ENCODE results near the gene ALG6. TPM values are rescaled to one million over a fixed set of nuclear protein-coding genes. Genes with fewer than 3 reads are reported as not detected.

The ALG6 gene
- total and polyA plus RNA-seq, 2 experiments from 2014 or later: 8.4 to 14.3 TPM

DNA sequence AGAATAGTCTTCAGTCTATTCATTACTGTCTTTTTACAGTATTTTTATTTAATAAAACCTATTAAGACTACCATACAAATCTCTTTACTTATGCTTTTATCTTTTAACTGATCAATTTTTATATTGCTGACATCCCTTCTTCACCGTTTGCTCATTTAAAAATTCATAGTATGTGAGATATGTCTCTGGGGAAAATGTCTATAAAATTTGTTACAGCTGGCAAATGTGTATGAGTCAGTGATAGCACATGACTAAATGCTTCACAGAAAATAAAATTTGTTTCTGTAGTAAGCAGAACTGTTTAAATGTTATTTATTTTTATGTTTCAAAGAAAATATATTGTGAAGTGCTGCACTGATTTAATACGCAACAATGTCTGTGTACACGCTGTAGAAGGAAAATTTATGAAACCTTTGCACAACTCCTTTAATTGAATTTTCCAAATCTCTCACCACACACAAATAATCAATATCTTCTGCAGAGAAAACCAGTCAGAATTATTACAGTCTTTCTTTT, 81.4 kb downstream of the ALG6 start:
- no peaks in the 10 kb centered on the region for H3K9me3 ChIP-seq (ENCODE audit: low read depth)
- H3K27ac ChIP-seq: no peak overlapping the region
- in situ Hi-C loops (cut with MboI): no loop called here
- peaks cover 8% of the 10 kb centered on the region for H3K4me1 ChIP-seq (ENCODE audit: insufficient read depth)
- DNase-seq: peak; percentile 71
- H3F3A ChIP-seq (ENCODE audit: insufficient read depth): no peaks in the 10 kb centered on the region
- no peaks in the 10 kb centered on the region for H4K20me1 ChIP-seq (ENCODE audit: insufficient read depth)
- H3K4me2 ChIP-seq (ENCODE audit: unreplicated experiment): no peak overlapping the region
- WGBS, 2 experiments (ENCODE audit: low coverage in 1 of 2, low lambda C conversion rate in 2 of 2, missing lambda C conversion rate in 2 of 2): 46 to 54% methylated on average over 3 of the region's 3 CpGs
- no peaks in the 10 kb centered on the region for H3K9me2 ChIP-seq (ENCODE audit: insufficient read depth)
- H3K9ac ChIP-seq: no peak overlapping the region
- H3K4me3 ChIP-seq: no peak overlapping the region
- H2AFZ ChIP-seq: no peak overlapping the region
- no peaks in the 10 kb centered on the region for H3K27me3 ChIP-seq (replicated peaks; ENCODE audit: insufficient read depth)
- H3K79me2 ChIP-seq (ENCODE audit: insufficient read depth): no peaks in the 10 kb centered on the region
- H3K36me3 ChIP-seq (ENCODE audit: low read depth): no peaks in the 10 kb centered on the region
- TF ChIP-seq EZH2 (IDR thresholded peaks at IDR 0.05; ENCODE audit: insufficient read depth, poor library complexity, severe bottlenecking): no peak
- no peak for TF ChIP-seq EZH2phosphoT487 (IDR thresholded peaks at IDR 0.05; ENCODE audit: insufficient read depth, low read depth)

DNA sequence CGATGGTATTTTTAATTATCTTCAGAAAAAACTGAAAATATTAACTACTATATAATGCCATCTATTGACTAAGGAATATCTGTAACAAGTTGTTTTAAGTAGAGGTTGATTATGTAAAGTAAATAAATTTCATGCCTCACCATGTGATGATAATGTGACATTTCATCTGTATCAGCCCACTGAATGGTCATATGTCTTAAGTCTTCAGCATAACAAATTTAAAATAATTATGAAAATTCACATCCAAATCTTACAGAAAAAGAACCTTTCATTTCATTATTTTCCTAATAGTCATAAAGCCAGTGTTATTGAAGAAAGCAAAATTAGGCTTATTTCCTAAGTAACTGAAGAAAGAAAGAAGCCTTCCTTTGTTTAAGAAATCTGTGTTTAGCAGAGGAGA, 83.0 kb downstream of the ALG6 start:
- TF ChIP-seq EZH2phosphoT487 (IDR thresholded peaks at IDR 0.05; ENCODE audit: insufficient read depth, low read depth) (no peak), EZH2 (IDR thresholded peaks at IDR 0.05; ENCODE audit: insufficient read depth, poor library complexity, severe bottlenecking) (no peak)
- in situ Hi-C loops (cut with MboI): no loop called here
- WGBS, 2 experiments (ENCODE audit: low coverage in 1 of 2, low lambda C conversion rate in 2 of 2, missing lambda C conversion rate in 2 of 2): 94 to 100% methylated on average over 1 of the region's 1 CpG

DNA sequence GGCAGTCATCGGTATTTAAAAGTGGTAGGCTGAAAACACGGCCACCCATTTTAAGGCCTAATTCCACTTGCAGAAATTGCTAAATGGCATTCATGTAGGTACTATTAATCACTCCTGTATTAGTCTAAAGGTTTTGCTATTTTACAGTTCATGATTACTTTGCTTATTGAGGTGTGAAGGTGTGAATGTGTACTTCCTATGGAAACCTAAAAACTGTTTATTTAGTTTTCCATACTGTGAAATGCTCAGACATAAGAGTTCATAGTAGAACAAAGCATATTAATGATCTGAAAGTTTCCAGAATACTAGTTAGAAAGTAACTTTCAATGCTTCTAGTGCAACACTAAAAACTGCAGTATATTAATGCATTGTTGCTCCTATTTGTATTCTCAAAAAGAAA, 85.8 kb downstream of the ALG6 start:
- Histone ChIP-seq H4K20me1 (ENCODE audit: insufficient read depth) (no peaks in the 10 kb centered on the region), H3K27ac (no peak overlapping the region), H3K4me2 (ENCODE audit: unreplicated experiment) (no peak overlapping the region), H3K9ac (no peak overlapping the region), H2AFZ (no peak overlapping the region), H3K79me2 (ENCODE audit: insufficient read depth) (no peaks in the 10 kb centered on the region), H3K9me3 (ENCODE audit: low read depth) (no peaks in the 10 kb centered on the region), H3K9me2 (ENCODE audit: insufficient read depth) (no peaks in the 10 kb centered on the region), H3K4me1 (ENCODE audit: insufficient read depth) (peaks cover 8% of the 10 kb centered on the region), H3K27me3 (replicated peaks; ENCODE audit: insufficient read depth) (no peaks in the 10 kb centered on the region), H3F3A (ENCODE audit: insufficient read depth) (no peaks in the 10 kb centered on the region), H3K4me3 (no peak overlapping the region), H3K36me3 (ENCODE audit: low read depth) (no peaks in the 10 kb centered on the region)
- in situ Hi-C loops (cut with MboI): no loop called here
- DNase-seq: no peak
- no peak for TF ChIP-seq EZH2phosphoT487 (IDR thresholded peaks at IDR 0.05; ENCODE audit: insufficient read depth, low read depth)
- no peak for TF ChIP-seq EZH2 (IDR thresholded peaks at IDR 0.05; ENCODE audit: insufficient read depth, poor library complexity, severe bottlenecking)
- WGBS, 2 experiments (ENCODE audit: low coverage in 1 of 2, low lambda C conversion rate in 2 of 2, missing lambda C conversion rate in 2 of 2): 96 to 98% methylated on average over 2 of the region's 2 CpGs

More for the DNA sequence above, 83.0 kb downstream of the ALG6 start:
- DNase-seq: no peak
- Histone ChIP-seq H3K27ac (no peak overlapping the region), H3F3A (ENCODE audit: insufficient read depth) (no peaks in the 10 kb centered on the region), H2AFZ (no peak overlapping the region), H3K9me2 (ENCODE audit: insufficient read depth) (no peaks in the 10 kb centered on the region), H3K4me2 (ENCODE audit: unreplicated experiment) (no peak overlapping the region), H3K27me3 (replicated peaks; ENCODE audit: insufficient read depth) (no peaks in the 10 kb centered on the region), H3K4me3 (no peak overlapping the region), H3K79me2 (ENCODE audit: insufficient read depth) (no peaks in the 10 kb centered on the region), H4K20me1 (ENCODE audit: insufficient read depth) (no peaks in the 10 kb centered on the region), H3K9me3 (ENCODE audit: low read depth) (no peaks in the 10 kb centered on the region), H3K4me1 (ENCODE audit: insufficient read depth) (peaks cover 8% of the 10 kb centered on the region), H3K9ac (no peak overlapping the region), H3K36me3 (ENCODE audit: low read depth) (no peaks in the 10 kb centered on the region)

DNA sequence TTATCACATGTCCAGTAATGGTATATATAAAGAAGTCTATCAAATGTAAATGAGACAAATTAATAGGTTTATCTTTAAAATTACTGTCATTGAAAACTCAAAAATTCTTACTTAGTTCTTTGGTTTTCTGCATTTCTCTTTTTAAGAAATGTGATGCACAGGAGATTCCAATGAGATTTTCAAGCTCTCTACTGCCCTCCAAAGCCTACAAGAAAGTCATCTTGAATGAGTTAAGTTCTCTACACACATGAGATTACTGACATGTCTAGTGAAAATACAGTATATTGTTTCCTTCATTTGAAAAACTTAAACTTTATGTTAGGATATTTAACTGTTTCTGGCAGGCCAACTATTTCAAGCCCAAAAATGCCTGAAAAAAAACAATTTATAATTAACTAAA, 86.8 kb downstream of the ALG6 start:
- Histone ChIP-seq H2AFZ (no peak overlapping the region), H3K4me3 (no peak overlapping the region), H3K4me2 (ENCODE audit: unreplicated experiment) (no peak overlapping the region), H3F3A (ENCODE audit: insufficient read depth) (no peaks in the 10 kb centered on the region), H3K9me2 (ENCODE audit: insufficient read depth) (no peaks in the 10 kb centered on the region), H3K4me1 (ENCODE audit: insufficient read depth) (no peaks in the 10 kb centered on the region), H3K27me3 (replicated peaks; ENCODE audit: insufficient read depth) (no peaks in the 10 kb centered on the region), H3K9me3 (ENCODE audit: low read depth) (no peaks in the 10 kb centered on the region), H3K79me2 (ENCODE audit: insufficient read depth) (no peaks in the 10 kb centered on the region), H3K27ac (no peak overlapping the region), H3K9ac (no peak overlapping the region), H4K20me1 (ENCODE audit: insufficient read depth) (no peaks in the 10 kb centered on the region), H3K36me3 (ENCODE audit: low read depth) (no peaks in the 10 kb centered on the region)
- TF ChIP-seq EZH2 (IDR thresholded peaks at IDR 0.05; ENCODE audit: insufficient read depth, poor library complexity, severe bottlenecking): no peak
- DNase-seq: peak; percentile 39
- in situ Hi-C loops (cut with MboI): no loop called here

DNA sequence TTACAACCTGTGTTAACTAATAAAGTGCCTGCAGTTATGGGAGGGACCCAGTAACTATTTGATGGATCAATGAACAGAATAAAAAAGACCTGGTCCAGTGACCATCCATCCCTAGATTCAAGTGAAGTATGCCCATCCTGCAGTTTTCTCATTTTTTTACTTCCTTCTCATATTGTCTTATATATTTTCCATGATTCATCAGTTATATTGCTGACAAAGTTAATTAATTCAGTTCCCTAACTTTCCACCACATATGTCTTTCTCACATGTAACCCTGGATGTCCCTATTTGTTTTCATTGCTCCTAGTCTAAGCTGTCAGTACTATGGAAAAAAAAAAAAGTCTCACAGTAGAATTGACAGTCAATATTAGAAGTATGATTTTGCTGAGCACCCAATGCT, 91.3 kb downstream of the ALG6 start:
- Histone ChIP-seq H3K79me2 (ENCODE audit: insufficient read depth) (no peaks in the 10 kb centered on the region), H3K4me2 (ENCODE audit: unreplicated experiment) (no peak overlapping the region), H3K9me2 (ENCODE audit: insufficient read depth) (no peaks in the 10 kb centered on the region), H3K4me3 (no peak overlapping the region), H4K20me1 (ENCODE audit: insufficient read depth) (no peaks in the 10 kb centered on the region), H3K9me3 (ENCODE audit: low read depth) (no peaks in the 10 kb centered on the region), H3K4me1 (ENCODE audit: insufficient read depth) (no peaks in the 10 kb centered on the region), H3K36me3 (ENCODE audit: low read depth) (no peaks in the 10 kb centered on the region), H2AFZ (no peak overlapping the region), H3F3A (ENCODE audit: insufficient read depth) (no peaks in the 10 kb centered on the region), H3K27me3 (replicated peaks; ENCODE audit: insufficient read depth) (no peaks in the 10 kb centered on the region), H3K9ac (no peak overlapping the region), H3K27ac (no peak overlapping the region)
- TF ChIP-seq EZH2phosphoT487 (IDR thresholded peaks at IDR 0.05; ENCODE audit: insufficient read depth, low read depth): no peak
- no peak for TF ChIP-seq EZH2 (IDR thresholded peaks at IDR 0.05; ENCODE audit: insufficient read depth, poor library complexity, severe bottlenecking)
- DNase-seq: no peak
- in situ Hi-C loops (cut with MboI): no loop called here
